Transverse colon (tissue), 4 donors: ENCODE measurements around the gene GCNT2.

Experiments used
- EP300 ChIP-seq: sonication (generic); formaldehyde crosslinking; IDR thresholded peaks from one replicate; pipeline ENCODE4 v1.6.1; 2017; ENCODE audit warnings: antibody characterized with exemption, low read depth
- POLR2A ChIP-seq: fragments of 450-650 bp; IDR thresholded peaks from one replicate; pipeline ENCODE4 v1.6.1; 2016; ENCODE audit warnings: antibody characterized with exemption, mild to moderate bottlenecking, moderate library complexity
- POLR2AphosphoS5 ChIP-seq, 3 donors: sonication (generic); formaldehyde crosslinking; IDR thresholded peaks; one replicate each; pipeline ENCODE4 v1.6.1; 2016; ENCODE audit warnings: antibody characterized with exemption in 3 of 3
- TF ChIP-seq, protein P1 (sequence below), 5 experiments: fragments of 200-600 bp in 3 of 5; fragments of 450-650 bp in 2 of 5; sonication (generic) in 3 of 5; IDR thresholded peaks; 1 replicate in 2 of 5; 2 replicates in 3 of 5; pipeline ENCODE4 v1.5.1; 2016 to 2017; ENCODE audit warnings: antibody characterized with exemption in 5 of 5, inconsistent platforms in 3 of 5, mild to moderate bottlenecking in 2 of 5, moderate library complexity in 1 of 5

GRCh38 chr6:10541591-10541990 lies 20.4 kb downstream of the GCNT2 start:
- TF ChIP-seq, protein P1, sequence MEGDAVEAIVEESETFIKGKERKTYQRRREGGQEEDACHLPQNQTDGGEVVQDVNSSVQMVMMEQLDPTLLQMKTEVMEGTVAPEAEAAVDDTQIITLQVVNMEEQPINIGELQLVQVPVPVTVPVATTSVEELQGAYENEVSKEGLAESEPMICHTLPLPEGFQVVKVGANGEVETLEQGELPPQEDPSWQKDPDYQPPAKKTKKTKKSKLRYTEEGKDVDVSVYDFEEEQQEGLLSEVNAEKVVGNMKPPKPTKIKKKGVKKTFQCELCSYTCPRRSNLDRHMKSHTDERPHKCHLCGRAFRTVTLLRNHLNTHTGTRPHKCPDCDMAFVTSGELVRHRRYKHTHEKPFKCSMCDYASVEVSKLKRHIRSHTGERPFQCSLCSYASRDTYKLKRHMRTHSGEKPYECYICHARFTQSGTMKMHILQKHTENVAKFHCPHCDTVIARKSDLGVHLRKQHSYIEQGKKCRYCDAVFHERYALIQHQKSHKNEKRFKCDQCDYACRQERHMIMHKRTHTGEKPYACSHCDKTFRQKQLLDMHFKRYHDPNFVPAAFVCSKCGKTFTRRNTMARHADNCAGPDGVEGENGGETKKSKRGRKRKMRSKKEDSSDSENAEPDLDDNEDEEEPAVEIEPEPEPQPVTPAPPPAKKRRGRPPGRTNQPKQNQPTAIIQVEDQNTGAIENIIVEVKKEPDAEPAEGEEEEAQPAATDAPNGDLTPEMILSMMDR (IDR thresholded peaks at IDR 0.05), result no peak
- no peak for TF ChIP-seq EP300
- TF ChIP-seq POLR2AphosphoS5 (IDR thresholded peaks at IDR 0.05), result no peak
- no peak for TF ChIP-seq POLR2A
